Naive thymus-derived CD4-positive, alpha-beta T cell (primary cell): ENCODE results near the gene DHRS1. TPM values are rescaled to one million over a fixed set of nuclear protein-coding genes. Genes with fewer than 3 reads are reported as not detected.

ENCODE experiments used
- ATAC-seq: fragments of 150-1000 bp; cut with Tn5 transposase; 2 replicates; pipeline ENCODE4 v1.10.0; 2021; ENCODE audit warnings: mild to moderate bottlenecking, moderate library complexity
- CTCF ChIA-PET: fragments of 350-600 bp; sonication (Branson Sonifier 250); formaldehyde crosslinking; loops from one replicate; lab custom pipeline; 2021; ENCODE audit warnings: antibody characterized with exemption; lab: Charles Lee
- POLR2A ChIA-PET: fragments of 350-600 bp; sonication (Branson Sonifier 250); formaldehyde crosslinking; loops from one replicate; lab custom pipeline; 2021; ENCODE audit warnings: antibody characterized with exemption, inconsistent platforms; lab: Charles Lee
- DNase-seq, 9 donors: peaks; one replicate each; pipeline versions ENCODE4 v3.0.0 to v3.0.0-alpha.2; 2020 to 2022; ENCODE audit warnings: mixed read lengths in 1 of 9
- H3K27ac ChIP-seq: one replicate; pipeline ENCODE4 v1.7.0; 2013; ENCODE audit warnings: mild to moderate bottlenecking, low read depth, low read length, moderate library complexity
- H3K27me3 ChIP-seq, 2 donors: one replicate each; pipeline ENCODE4 v1.7.0; 2013; ENCODE audit warnings: low read length in 2 of 2, mild to moderate bottlenecking in 2 of 2, moderate library complexity in 2 of 2; ENCODE audit not compliant: control insufficient read depth in 2 of 2, insufficient read depth in 2 of 2
- H3K36me3 ChIP-seq, 3 experiments: 1 replicate in 2 of 3; 2 replicates in 1 of 3; pipeline ENCODE4 v1.7.0; 2013; ENCODE audit warnings: low read length in 3 of 3, mild to moderate bottlenecking in 3 of 3, moderate library complexity in 1 of 3; ENCODE audit not compliant: insufficient read depth in 3 of 3, control insufficient read depth in 2 of 3
- H3K4me1 ChIP-seq, 2 donors: one replicate each; pipeline ENCODE4 v1.7.0; 2013; ENCODE audit warnings: low read length in 2 of 2, mild to moderate bottlenecking in 2 of 2, moderate library complexity in 1 of 2; ENCODE audit not compliant: control insufficient read depth in 2 of 2, insufficient read depth in 2 of 2
- H3K4me3 ChIP-seq: 2 replicates; pipeline ENCODE4 v1.7.0; 2013; ENCODE audit warnings: mild to moderate bottlenecking, low read length
- H3K9me3 ChIP-seq, 3 experiments: 1 replicate in 2 of 3; 2 replicates in 1 of 3; pipeline ENCODE4 v1.7.0; 2013; ENCODE audit warnings: low read length in 3 of 3; ENCODE audit not compliant: control insufficient read depth in 2 of 3
- H3K27ac Mint-ChIP-seq, 9 donors: one replicate each; pipeline ENCODE4 v1.8.0; 2020 to 2022; ENCODE audit warnings: mixed read lengths in 9 of 9, mild to moderate bottlenecking in 8 of 9, moderate library complexity in 5 of 9, inconsistent platforms in 2 of 9
- H3K27me3 Mint-ChIP-seq, 5 donors: one replicate each; pipeline ENCODE4 v1.8.0; 2021 to 2022; ENCODE audit warnings: mixed read lengths in 5 of 5, mild to moderate bottlenecking in 1 of 5
- H3K36me3 Mint-ChIP-seq, 5 donors: one replicate each; pipeline ENCODE4 v1.8.0; 2020 to 2022; ENCODE audit warnings: mixed read lengths in 5 of 5, mild to moderate bottlenecking in 3 of 5, inconsistent platforms in 1 of 5
- H3K4me1 Mint-ChIP-seq, 7 donors: one replicate each; pipeline ENCODE4 v1.8.0; 2020 to 2022; ENCODE audit warnings: mixed read lengths in 7 of 7, mild to moderate bottlenecking in 3 of 7, inconsistent platforms in 1 of 7
- H3K4me3 Mint-ChIP-seq, 10 donors: one replicate each; pipeline ENCODE4 v1.8.0; 2020 to 2022; ENCODE audit warnings: mild to moderate bottlenecking in 10 of 10, mixed read lengths in 10 of 10, moderate library complexity in 6 of 10, inconsistent platforms in 2 of 10
- H3K9me3 Mint-ChIP-seq, 11 donors: one replicate each; pipeline ENCODE4 v1.8.0; 2020 to 2022; ENCODE audit warnings: mixed read lengths in 11 of 11, mild to moderate bottlenecking in 4 of 11, inconsistent platforms in 1 of 11, moderate library complexity in 1 of 11
- intact Hi-C, 2 donors: fragments of 100-400 bp; cut with micrococcal nuclease; formaldehyde crosslinking; loops; one replicate each; pipeline ENCODE4 v1.15.1; 2023
- polyA plus RNA-seq, 2 donors: library from polyadenylated mRNA; unstranded; fragments of 300-500 nt; fragmentation: Illumina TruSeq; gene quantifications; one replicate each; pipeline ENCODE4 v1.2.3, GENCODE V29; 2021
- total RNA-seq, 6 experiments: library from RNA in 5 of 6; stranded (reverse) in 5 of 6; gene quantifications; 1 replicate in 5 of 6; 2 replicates in 1 of 6; pipeline ENCODE4 v1.2.3 and lab custom pipeline; 2021 to 2026

The DHRS1 gene
- total and polyA plus RNA-seq, 7 experiments from 2014 or later: 21.3 to 38.4 (median 33.3) TPM

DNA sequence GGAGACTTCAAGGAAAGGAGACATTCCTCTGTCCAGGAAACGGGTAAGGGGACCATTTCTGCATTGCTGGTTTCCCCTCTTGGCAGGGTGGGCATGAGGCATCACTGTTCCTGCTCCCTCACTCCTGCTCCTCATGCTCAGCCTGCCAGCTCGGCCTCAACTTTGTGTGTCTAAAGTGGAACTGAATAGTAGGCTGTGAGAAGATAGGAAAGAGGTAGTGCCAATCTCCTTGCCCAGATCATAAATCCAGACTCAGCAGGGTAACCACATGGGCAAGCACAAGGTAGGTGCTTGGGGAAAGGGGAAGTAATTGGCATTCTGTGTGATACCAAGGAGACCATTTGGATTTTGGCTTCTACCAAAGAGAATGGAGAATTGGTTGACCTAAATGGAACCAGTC is 14.3 kb upstream of the DHRS1 start:
- Mint-ChIP-seq H3K4me1 (peaks cover 55 to 71% (median 62%) of the 10 kb centered on the region in 7 donors), H3K36me3 (peaks cover 0 to 33% (median 0%) of the 10 kb centered on the region in 5 donors), H3K4me3 (peak overlapping the region; percentile 63 to 91 (median 82)), H3K9me3 (no peaks in the 10 kb centered on the region), H3K27me3 (no peaks in the 10 kb centered on the region), H3K27ac (peak overlapping the region; percentile 31 to 92 (median 88))
- CTCF ChIA-PET: interaction anchor here (0.8 to 1.5 kb wide), 3 partner anchors 8 to 18 kb away, joined by 3 to 5 read pairs (median 5); no protein-coding TSS in a partner anchor
- ATAC-seq (no peak), DNase-seq (no peak)
- Histone ChIP-seq H3K27ac (no peak overlapping the region), H3K4me3 (no peak overlapping the region), H3K9me3 (no peaks in the 10 kb centered on the region), H3K4me1 (peaks cover 53 to 55% of the 10 kb centered on the region in 2 donors), H3K27me3 (no peaks in the 10 kb centered on the region), H3K36me3 (no peaks in the 10 kb centered on the region)
- intact Hi-C loops: loop anchor here in 1 of 2 donors (1.0 to 5.0 kb wide), 4 partner anchors 19 to 361 kb away; partner anchors contain the start of genes DHRS4 and RABGGTA
- POLR2A ChIA-PET: interaction anchor here (0.6 to 8.8 kb wide), 7 partner anchors 10 to 166 kb away, joined by 3 to 79 read pairs (median 19); partner anchors contain the start of genes ADCY4, CBLN3, DHRS1 and KHNYN

DNA sequence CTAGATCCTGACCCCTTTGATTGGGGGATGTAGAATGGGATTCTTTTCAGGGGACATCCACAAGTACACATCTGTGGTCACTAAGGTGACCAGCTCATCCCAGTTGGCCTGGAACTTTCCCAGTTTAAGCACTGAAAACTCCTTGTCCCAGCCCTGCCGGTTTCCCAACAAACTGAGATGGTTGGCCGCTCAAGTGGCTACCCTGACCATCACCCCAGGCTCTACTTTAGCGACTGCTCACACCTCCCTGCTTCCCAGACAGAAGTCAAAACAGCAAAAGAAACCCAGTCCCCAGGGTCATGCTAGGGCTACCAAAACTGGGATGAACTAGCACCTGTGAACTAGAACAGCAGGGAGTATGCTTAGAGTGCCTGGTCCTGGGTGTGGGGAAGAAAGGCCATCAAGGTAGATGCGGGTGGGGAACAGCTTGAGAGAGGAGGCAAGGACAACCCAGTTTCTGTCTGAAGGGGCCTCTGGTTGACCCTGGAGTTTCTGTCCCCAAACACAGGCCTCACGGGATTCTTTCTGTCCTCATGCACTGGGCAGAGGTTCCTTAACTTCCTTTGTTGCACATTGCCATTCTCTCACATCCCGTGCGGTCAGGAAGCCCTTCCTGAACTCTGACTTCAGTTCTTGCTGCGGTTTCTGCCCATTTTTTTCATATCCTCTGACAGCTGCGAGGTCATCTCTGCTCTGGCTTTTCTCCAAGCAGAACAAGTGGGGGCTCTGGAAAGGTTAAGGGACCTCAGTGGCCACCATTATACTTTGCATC is 13.3 kb upstream of the DHRS1 start:
- CTCF ChIA-PET: interaction anchor here (0.8 to 5.3 kb wide), 7 partner anchors 7 to 106 kb away, joined by 3 to 34 read pairs (median 3); partner anchors contain the start of gene MDP1

DNA sequence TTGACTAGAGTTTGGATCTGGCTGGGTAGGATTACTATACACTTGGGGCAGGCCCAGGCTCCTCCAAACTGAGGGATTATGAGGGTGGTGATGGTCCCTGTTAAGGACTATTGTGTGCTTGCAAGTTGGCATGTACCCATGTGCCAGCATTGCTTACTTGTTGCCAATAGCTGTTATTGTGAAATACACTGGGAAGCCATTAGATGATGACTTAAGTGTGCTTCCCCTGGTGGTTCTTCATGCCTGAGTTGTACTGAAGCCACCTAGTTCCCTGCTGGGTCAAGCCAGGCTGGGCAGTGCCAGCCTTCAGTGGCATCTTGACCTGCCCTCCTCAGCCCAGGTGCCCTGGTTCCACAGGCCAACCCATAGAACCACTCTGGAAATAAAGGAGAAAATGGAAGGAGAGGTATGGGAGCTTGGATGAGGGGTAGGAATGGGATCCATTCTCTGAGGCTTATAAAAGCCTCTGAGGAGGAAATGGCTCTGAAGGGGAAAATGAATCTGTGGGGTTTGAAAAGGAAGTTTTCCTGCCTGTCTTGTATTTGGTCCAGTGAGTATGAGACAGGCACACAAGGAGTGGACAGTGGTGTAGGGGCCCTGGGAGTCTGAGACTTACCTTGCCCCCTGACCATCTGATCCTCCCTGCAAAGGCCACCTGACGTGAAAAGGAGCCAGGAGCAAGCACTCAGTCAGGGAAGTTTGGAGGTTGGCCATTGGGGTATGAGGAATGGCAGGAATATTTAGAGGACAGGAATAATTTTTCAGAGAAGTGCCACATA is 12.4 kb upstream of the DHRS1 start:
- peaks cover 58 to 80% (median 73%) of the 10 kb centered on the region in 7 donors for H3K4me1 Mint-ChIP-seq
- no peaks in the 10 kb centered on the region for H3K27me3 ChIP-seq
- POLR2A ChIA-PET: interaction anchor here (0.8 to 8.8 kb wide), 11 partner anchors 12 to 197 kb away, joined by 3 to 79 read pairs (median 14); partner anchors contain the start of genes ADCY4, CBLN3, CHMP4A and DCAF11
- H3K9me3 ChIP-seq: no peaks in the 10 kb centered on the region
- H3K4me3 Mint-ChIP-seq: peak overlapping the region; percentile 77 to 91 (median 85)
- peak overlapping the region; percentile 76 for H3K27ac ChIP-seq
- CTCF ChIA-PET: interaction anchor here (0.8 to 5.7 kb wide), 5 partner anchors 17 to 305 kb away, joined by 3 to 47 read pairs (median 7); partner anchors contain the start of genes KHNYN and TINF2
- peak in 3 of 9 donors; percentile 25 to 41 (median 33) for DNase-seq
- intact Hi-C loops: loop anchor here (1.0 to 5.0 kb wide), 4 partner anchors 20 to 119 kb away; partner anchors contain the start of gene RABGGTA (in 1 of the 2)
- H3K4me1 ChIP-seq: peaks cover 60 to 65% of the 10 kb centered on the region in 2 donors
- H3K27me3 Mint-ChIP-seq: no peaks in the 10 kb centered on the region
- no peaks in the 10 kb centered on the region for H3K9me3 Mint-ChIP-seq
- H3K4me3 ChIP-seq: peak overlapping the region; percentile 50
- peaks cover 0 to 8% (median 0%) of the 10 kb centered on the region in 3 experiments for H3K36me3 ChIP-seq
- peak overlapping the region; percentile 84 to 93 (median 88) for H3K27ac Mint-ChIP-seq
- ATAC-seq: peak; percentile 19
- H3K36me3 Mint-ChIP-seq: peaks cover 0 to 32% (median 4%) of the 10 kb centered on the region in 5 donors

More for the DNA sequence above, 13.3 kb upstream of the DHRS1 start:
- Histone ChIP-seq H3K36me3 (no peaks in the 10 kb centered on the region), H3K4me1 (peaks cover 58 to 63% of the 10 kb centered on the region in 2 donors), H3K27me3 (no peaks in the 10 kb centered on the region), H3K9me3 (no peaks in the 10 kb centered on the region), H3K27ac (peak overlapping the region; percentile 76), H3K4me3 (peak overlapping the region; percentile 43)
- Mint-ChIP-seq H3K4me1 (peaks cover 63 to 79% (median 69%) of the 10 kb centered on the region in 7 donors), H3K27ac (peak overlapping the region; percentile 81 to 96 (median 88)), H3K36me3 (peaks cover 0 to 36% (median 3%) of the 10 kb centered on the region in 5 donors), H3K4me3 (peak overlapping the region; percentile 77 to 91 (median 85)), H3K9me3 (no peaks in the 10 kb centered on the region), H3K27me3 (no peaks in the 10 kb centered on the region)
- ATAC-seq: peak; percentile 16
- intact Hi-C loops: loop anchor here in 1 of 2 donors (1.0 to 5.0 kb wide), 4 partner anchors 20 to 360 kb away; partner anchors contain the start of genes DHRS4 and RABGGTA
- POLR2A ChIA-PET: interaction anchor here (0.8 to 8.8 kb wide), 8 partner anchors 13 to 118 kb away, joined by 3 to 79 read pairs (median 23); partner anchors contain the start of genes ADCY4, CBLN3, CHMP4A and DHRS1
- peak in 3 of 9 donors; percentile 37 to 49 (median 44) for DNase-seq

DNA sequence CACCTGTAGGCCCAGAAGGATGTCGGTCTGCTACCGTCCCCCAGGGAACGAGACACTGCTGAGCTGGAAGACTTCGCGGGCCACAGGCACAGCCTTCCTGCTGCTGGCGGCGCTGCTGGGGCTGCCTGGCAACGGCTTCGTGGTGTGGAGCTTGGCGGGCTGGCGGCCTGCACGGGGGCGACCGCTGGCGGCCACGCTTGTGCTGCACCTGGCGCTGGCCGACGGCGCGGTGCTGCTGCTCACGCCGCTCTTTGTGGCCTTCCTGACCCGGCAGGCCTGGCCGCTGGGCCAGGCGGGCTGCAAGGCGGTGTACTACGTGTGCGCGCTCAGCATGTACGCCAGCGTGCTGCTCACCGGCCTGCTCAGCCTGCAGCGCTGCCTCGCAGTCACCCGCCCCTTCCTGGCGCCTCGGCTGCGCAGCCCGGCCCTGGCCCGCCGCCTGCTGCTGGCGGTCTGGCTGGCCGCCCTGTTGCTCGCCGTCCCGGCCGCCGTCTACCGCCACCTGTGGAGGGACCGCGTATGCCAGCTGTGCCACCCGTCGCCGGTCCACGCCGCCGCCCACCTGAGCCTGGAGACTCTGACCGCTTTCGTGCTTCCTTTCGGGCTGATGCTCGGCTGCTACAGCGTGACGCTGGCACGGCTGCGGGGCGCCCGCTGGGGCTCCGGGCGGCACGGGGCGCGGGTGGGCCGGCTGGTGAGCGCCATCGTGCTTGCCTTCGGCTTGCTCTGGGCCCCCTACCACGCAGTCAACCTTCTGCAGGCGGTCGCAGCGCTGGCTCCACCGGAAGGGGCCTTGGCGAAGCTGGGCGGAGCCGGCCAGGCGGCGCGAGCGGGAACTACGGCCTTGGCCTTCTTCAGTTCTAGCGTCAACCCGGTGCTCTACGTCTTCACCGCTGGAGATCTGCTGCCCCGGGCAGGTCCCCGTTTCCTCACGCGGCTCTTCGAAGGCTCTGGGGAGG is 11.3 kb upstream of the DHRS1 start, which contains the start of gene LTB4R:
Gene LTB4R, plus strand, starts transcription at position 857 of the 959 bp plus-strand sequence. CDS start 4,150 bp downstream, outside the sequence.
- Histone ChIP-seq H3K4me3 (peak within 1 kb of the TSS; percentile 50), H3K4me1 (peaks cover 60 to 65% of the 10 kb centered on the region in 2 donors), H3K27ac (peak within 1 kb of the TSS; percentile 76), H3K9me3 (no peaks in the 10 kb centered on the region), H3K27me3 (no peaks in the 10 kb centered on the region), H3K36me3 (peaks cover 5 to 19% (median 9%) of the 10 kb centered on the region in 3 experiments)
- Mint-ChIP-seq H3K36me3 (peaks cover 4 to 34% (median 7%) of the 10 kb centered on the region in 5 donors), H3K9me3 (no peaks in the 10 kb centered on the region), H3K27ac (peak within 1 kb of the TSS; percentile 86 to 95 (median 89)), H3K27me3 (no peaks in the 10 kb centered on the region), H3K4me3 (peak within 1 kb of the TSS; percentile 77 to 91 (median 85)), H3K4me1 (peaks cover 58 to 79% (median 72%) of the 10 kb centered on the region in 7 donors)
- DNase-seq (peak; percentile 61 to 79 (median 73)), ATAC-seq (peak; percentile 85)
- ChIA-PET POLR2A (interaction anchor here (0.8 to 8.8 kb wide), 17 partner anchors 11 to 196 kb away, joined by 3 to 79 read pairs (median 5); partner anchors contain the start of genes ADCY4, CBLN3, CHMP4A and DCAF11), CTCF (interaction anchor here (0.6 to 5.8 kb wide), 9 partner anchors 12 to 120 kb away, joined by 3 to 47 read pairs (median 5); partner anchors contain the start of genes DHRS1, KHNYN, NOP9 and RABGGTA)
- intact Hi-C loops: loop anchor here (1.0 to 5.0 kb wide), 5 partner anchors 21 to 120 kb away; partner anchors contain the start of genes RABGGTA (in 2 of the 2) and MDP1 (in 1 of the 2)

DNA sequence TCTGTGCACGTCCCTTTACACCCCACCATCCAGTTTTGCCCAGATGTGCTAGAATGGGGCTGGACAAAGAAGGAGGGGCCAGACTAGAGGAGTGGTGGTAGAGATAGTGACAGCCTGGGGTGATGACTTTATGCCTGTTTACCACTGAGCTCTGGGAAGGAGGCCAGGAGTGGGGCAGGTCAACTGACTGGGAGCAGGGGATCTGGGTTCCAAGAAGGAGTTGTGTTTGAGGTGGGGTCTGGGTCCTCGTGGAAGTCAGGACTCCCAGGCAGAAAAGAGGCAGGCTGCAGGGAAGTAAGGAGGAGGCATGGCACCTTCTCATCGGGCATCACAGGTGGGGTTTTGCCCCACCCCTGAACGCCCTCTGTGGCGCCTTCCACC is 10.7 kb upstream of the DHRS1 start:
- ChIA-PET POLR2A (interaction anchor here (0.8 to 8.8 kb wide), 14 partner anchors 10 to 195 kb away, joined by 3 to 79 read pairs (median 8); partner anchors contain the start of genes ADCY4, CBLN3, CHMP4A and DCAF11), CTCF (interaction anchor here (0.6 to 5.8 kb wide), 8 partner anchors 12 to 121 kb away, joined by 3 to 47 read pairs (median 6); partner anchors contain the start of genes DHRS1, KHNYN, NOP9 and RABGGTA)
- peaks cover 8 to 26% (median 11%) of the 10 kb centered on the region in 3 experiments for H3K36me3 ChIP-seq
- peaks cover 5 to 36% (median 13%) of the 10 kb centered on the region in 5 donors for H3K36me3 Mint-ChIP-seq
- H3K27me3 ChIP-seq: no peaks in the 10 kb centered on the region
- DNase-seq: no peak
- no peaks in the 10 kb centered on the region for H3K9me3 Mint-ChIP-seq
- peak overlapping the region; percentile 50 for H3K4me3 ChIP-seq
- H3K4me1 Mint-ChIP-seq: peaks cover 52 to 73% (median 68%) of the 10 kb centered on the region in 7 donors
- ATAC-seq: no peak
- H3K27ac ChIP-seq: peak overlapping the region; percentile 76
- H3K9me3 ChIP-seq: no peaks in the 10 kb centered on the region
- peak overlapping the region; percentile 66 to 90 (median 84) for H3K4me3 Mint-ChIP-seq
- intact Hi-C loops: loop anchor here (1.0 to 5.0 kb wide), 3 partner anchors 38 to 94 kb away; partner anchors contain the start of genes RABGGTA (in 2 of the 2) and MDP1 (in 1 of the 2)
- peaks cover 59 to 63% of the 10 kb centered on the region in 2 donors for H3K4me1 ChIP-seq
- no peaks in the 10 kb centered on the region for H3K27me3 Mint-ChIP-seq
- H3K27ac Mint-ChIP-seq: peak overlapping the region; percentile 79 to 95 (median 89)
